Bronchial epithelial cell (primary cell): ENCODE data around the gene VPS4B. TPM values are rescaled to one million over a fixed set of nuclear protein-coding genes. Genes with fewer than 3 reads are reported as not detected.

Experiments
- DNase-seq: peaks from one replicate; pipeline ENCODE4 v3.0.0-alpha.2; 2010; ENCODE audit warnings: low read depth
- FAIRE-seq: peaks from 2 replicates; lab custom pipeline; 2011; peaks lifted over from hg19 to GRCh38; lab: Jason Lieb, UNC
- H3K27me3 ChIP-seq: 2 replicates; pipeline ENCODE4 v1.5.1; 2011; ENCODE audit warnings: low read length; ENCODE audit not compliant: control insufficient read depth, insufficient read depth
- H3K36me3 ChIP-seq: 2 replicates; pipeline ENCODE4 v1.5.1; 2011; ENCODE audit warnings: low read length; ENCODE audit not compliant: control insufficient read depth, insufficient read depth
- H3K4me3 ChIP-seq: 2 replicates; pipeline ENCODE4 v1.5.1; 2011; ENCODE audit warnings: mild to moderate bottlenecking, low read depth, low read length, control low read depth
- total RNA-seq: library from RNA; depleted of rRNA; stranded (reverse); fragments of >200 nt; gene quantifications from 2 replicates; pipeline ENCODE4 v1.2.1, GENCODE V29; 2014
- TF ChIP-seq, protein P1 (sequence below): IDR thresholded peaks from 2 replicates; pipeline ENCODE4 v1.5.1; 2011; ENCODE audit warnings: mild to moderate bottlenecking, moderate library complexity, low read length, control low read depth, inconsistent platforms; ENCODE audit not compliant: insufficient read depth, severe bottlenecking

The VPS4B gene
- total RNA-seq, result 120 and 167 TPM in 2 replicates

DNA sequence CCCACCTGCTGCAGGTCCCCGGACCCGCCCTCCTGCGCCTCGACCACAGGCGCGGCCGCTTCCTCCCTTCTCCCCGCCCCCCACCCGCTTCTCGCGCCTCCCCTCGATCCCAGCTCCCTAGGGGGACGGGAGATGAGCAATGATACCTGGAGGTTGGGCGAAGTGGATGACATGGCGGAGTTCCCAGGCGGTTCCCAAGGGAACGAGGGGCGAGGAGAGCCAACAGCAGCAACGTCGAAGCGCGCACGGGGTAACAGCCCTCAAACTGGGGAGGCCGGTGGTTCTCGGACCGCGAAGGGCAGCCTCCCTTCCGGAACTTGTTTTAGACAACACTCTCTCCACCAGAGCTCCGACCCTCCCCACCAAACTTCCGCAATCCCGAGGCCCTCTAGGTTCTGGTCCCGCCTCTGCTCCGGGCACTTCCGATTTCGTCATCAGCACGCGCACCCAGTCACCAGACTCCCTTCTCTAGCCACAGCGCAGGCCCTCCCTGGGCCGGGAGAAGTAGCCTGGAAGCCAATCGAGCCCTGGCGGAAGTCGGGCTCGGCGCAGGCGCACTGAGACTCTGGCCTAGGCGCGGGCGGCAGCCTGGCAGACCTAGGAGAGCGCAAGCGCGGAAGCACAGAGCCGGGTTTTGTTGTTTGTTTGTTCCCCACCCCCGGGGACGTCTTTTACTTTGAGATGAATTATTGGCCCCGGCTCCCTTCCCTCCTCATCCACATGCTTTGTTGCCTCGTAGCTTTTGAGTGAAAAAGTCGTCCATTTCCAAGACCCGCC lies at the start of gene VPS4B:
TSS of gene VPS4B (minus strand) at position 390 of the 777 bp plus-strand sequence. CDS start at position 173, 217 bp downstream.
- peaks cover 2% of the 10 kb centered on the region for H3K36me3 ChIP-seq
- DNase-seq (peak; percentile 97), FAIRE-seq (no peak)
- H3K4me3 ChIP-seq, result peak within 1 kb of the TSS; percentile 84
- TF ChIP-seq, protein P1, sequence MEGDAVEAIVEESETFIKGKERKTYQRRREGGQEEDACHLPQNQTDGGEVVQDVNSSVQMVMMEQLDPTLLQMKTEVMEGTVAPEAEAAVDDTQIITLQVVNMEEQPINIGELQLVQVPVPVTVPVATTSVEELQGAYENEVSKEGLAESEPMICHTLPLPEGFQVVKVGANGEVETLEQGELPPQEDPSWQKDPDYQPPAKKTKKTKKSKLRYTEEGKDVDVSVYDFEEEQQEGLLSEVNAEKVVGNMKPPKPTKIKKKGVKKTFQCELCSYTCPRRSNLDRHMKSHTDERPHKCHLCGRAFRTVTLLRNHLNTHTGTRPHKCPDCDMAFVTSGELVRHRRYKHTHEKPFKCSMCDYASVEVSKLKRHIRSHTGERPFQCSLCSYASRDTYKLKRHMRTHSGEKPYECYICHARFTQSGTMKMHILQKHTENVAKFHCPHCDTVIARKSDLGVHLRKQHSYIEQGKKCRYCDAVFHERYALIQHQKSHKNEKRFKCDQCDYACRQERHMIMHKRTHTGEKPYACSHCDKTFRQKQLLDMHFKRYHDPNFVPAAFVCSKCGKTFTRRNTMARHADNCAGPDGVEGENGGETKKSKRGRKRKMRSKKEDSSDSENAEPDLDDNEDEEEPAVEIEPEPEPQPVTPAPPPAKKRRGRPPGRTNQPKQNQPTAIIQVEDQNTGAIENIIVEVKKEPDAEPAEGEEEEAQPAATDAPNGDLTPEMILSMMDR, result no peak
- no peaks in the 10 kb centered on the region for H3K27me3 ChIP-seq

DNA sequence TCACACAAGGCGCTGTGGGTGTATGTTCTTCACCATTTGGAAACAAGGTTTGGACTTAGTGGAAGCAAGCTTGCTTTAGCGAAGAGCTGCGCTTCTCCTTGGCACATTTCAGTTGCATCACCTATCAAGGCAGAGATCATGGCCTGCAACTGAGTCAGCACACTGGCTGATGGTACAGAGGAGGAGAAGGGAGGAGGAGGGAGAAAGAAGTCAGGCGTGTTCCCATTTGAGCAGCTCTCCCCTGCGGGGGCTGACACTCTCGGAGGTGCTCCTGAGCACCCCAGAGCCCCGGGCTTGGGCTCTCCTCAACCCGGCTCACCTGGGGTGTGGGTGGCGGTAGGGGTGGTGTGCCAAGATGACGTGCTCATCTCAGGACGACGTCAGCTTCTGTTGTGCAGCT lies 48.5 kb upstream of the VPS4B start:
- Histone ChIP-seq H3K4me3 (no peak overlapping the region), H3K36me3 (no peaks in the 10 kb centered on the region), H3K27me3 (no peaks in the 10 kb centered on the region)
- FAIRE-seq, result no peak
- TF ChIP-seq, protein P1, result no peak
- peak; percentile 34 for DNase-seq

DNA sequence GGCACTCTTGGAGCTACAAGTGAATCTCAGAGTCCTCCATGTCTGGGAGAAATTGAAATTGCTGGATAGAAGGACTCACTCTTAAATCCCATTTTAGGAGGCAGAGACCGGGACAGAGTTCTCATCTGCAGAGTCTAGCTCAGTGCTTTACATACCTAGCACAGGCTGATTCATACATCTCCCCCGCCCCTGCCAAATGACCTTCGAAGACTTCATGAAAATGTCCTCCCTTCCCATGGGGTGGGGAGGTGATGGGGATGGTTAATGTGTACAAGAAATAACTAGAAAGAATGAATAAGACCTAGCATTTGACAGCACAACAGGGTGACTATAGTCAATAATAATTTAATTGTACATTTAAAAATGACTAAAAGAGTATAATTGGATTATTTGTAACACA lies 46.3 kb upstream of the VPS4B start:
- no peak overlapping the region for H3K4me3 ChIP-seq

DNA sequence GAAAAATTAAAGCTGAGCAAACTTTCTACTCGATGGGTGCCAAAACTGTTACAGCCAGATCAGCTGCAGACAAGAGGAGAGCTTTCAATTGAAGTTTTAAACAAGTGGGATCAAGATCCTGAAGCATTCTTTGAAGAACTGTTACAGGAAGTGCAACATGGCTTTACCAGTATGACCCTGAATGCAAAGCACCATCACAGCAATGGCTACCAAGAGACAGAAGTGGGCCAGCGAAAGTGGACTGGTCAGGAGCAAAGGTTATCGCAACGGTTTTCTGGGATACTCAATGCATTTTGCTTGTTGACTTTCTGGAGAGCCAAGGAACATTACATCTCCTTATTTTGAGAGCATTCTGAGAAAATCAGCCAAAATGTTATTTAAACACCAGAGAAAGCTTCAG lies 45.4 kb upstream of the VPS4B start:
- FAIRE-seq (no peak), DNase-seq (peak; percentile 4)
- TF ChIP-seq, protein P1, result no peak
- Histone ChIP-seq H3K27me3 (no peaks in the 10 kb centered on the region), H3K4me3 (no peak overlapping the region), H3K36me3 (no peaks in the 10 kb centered on the region)

More for the DNA sequence above, 46.3 kb upstream of the VPS4B start:
- DNase-seq (no peak), FAIRE-seq (no peak)
- H3K27me3 ChIP-seq, result no peaks in the 10 kb centered on the region
- no peaks in the 10 kb centered on the region for H3K36me3 ChIP-seq
- TF ChIP-seq, protein P1, result no peak

DNA sequence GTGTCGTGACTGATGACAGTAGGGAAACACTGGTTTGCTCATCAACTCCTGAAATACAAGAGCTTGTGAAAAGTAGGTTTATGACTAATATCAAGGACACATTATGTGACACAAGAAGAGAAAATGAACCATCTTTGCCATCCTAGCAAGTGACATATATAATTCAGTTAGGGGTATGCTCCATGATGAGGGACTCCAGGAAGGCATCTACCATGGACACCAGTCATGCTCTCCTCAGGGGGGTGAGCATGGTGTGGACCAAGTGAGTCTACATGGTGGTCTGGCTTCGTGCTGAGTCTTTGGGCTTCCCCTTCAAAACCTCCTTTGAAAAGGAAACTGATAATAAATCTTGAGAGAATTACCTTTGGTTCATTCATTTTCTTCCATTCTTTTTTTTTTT lies 42.8 kb upstream of the VPS4B start:
- FAIRE-seq (no peak), DNase-seq (no peak)
- TF ChIP-seq, protein P1, result no peak

More for the DNA sequence above, 42.8 kb upstream of the VPS4B start:
- H3K27me3 ChIP-seq, result no peaks in the 10 kb centered on the region
- H3K4me3 ChIP-seq, result no peak overlapping the region
- H3K36me3 ChIP-seq, result no peaks in the 10 kb centered on the region
